Spleen (tissue), 11 donors: ENCODE measurements around the gene DIO3. TPM values are rescaled to one million over a fixed set of nuclear protein-coding genes. Genes with fewer than 3 reads are reported as not detected.

Experiments used
- DNase-seq: peaks from one replicate; pipeline ENCODE4 v3.0.0-alpha.2; 2020
- H3K27ac ChIP-seq, 8 donors: fragments of 200-600 bp; sonication (generic) in 7 of 8; 1 replicate in 4 of 8; 2 replicates in 4 of 8; pipeline versions ENCODE4 v1.5.0 to v1.8.0; 2016 to 2021; ENCODE audit warnings: inconsistent platforms in 4 of 8, mild to moderate bottlenecking in 4 of 8, moderate library complexity in 1 of 8
- H3K27me3 ChIP-seq, 7 donors: fragments of 200-600 bp; sonication (generic) in 6 of 7; replicated peaks in 1 of 7; 1 replicate in 4 of 7; 2 replicates in 3 of 7; pipeline versions ENCODE4 v1.5.0 to v1.8.0; 2016 to 2021; ENCODE audit warnings: inconsistent platforms in 3 of 7, mild to moderate bottlenecking in 1 of 7
- H3K36me3 ChIP-seq, 6 donors: fragments of 200-600 bp; sonication (generic) in 5 of 6; 1 replicate in 4 of 6; 2 replicates in 2 of 6; pipeline versions ENCODE4 v1.5.0 to v1.8.0; 2016 to 2021; ENCODE audit warnings: inconsistent platforms in 2 of 6
- H3K4me1 ChIP-seq, 6 donors: fragments of 200-600 bp; sonication (generic) in 5 of 6; 1 replicate in 3 of 6; 2 replicates in 3 of 6; pipeline versions ENCODE4 v1.5.0 to v1.8.0; 2016 to 2021; ENCODE audit warnings: inconsistent platforms in 3 of 6
- H3K4me3 ChIP-seq, 8 donors: fragments of 200-600 bp; sonication (generic) in 7 of 8; 1 replicate in 4 of 8; 2 replicates in 4 of 8; pipeline versions ENCODE4 v1.5.0 to v1.8.0; 2016 to 2021; ENCODE audit warnings: inconsistent platforms in 4 of 8, mild to moderate bottlenecking in 4 of 8, moderate library complexity in 2 of 8
- H3K9me3 ChIP-seq, 8 donors: fragments of 200-600 bp; sonication (generic) in 7 of 8; 1 replicate in 4 of 8; 2 replicates in 4 of 8; pipeline versions ENCODE4 v1.5.0 to v1.8.0; 2016 to 2021; ENCODE audit warnings: inconsistent platforms in 4 of 8
- POLR2A ChIP-seq, 3 donors: fragments of 450-650 bp; IDR thresholded peaks; one replicate each; pipeline ENCODE4 v1.5.1; 2017; ENCODE audit warnings: antibody characterized with exemption in 3 of 3, mild to moderate bottlenecking in 1 of 3
- POLR2AphosphoS5 ChIP-seq, 3 donors: sonication (generic); formaldehyde crosslinking; IDR thresholded peaks; one replicate each; pipeline ENCODE4 v1.5.1; 2017; ENCODE audit warnings: antibody characterized with exemption in 3 of 3
- WGBS, 5 donors: extraction: QIAGEN DNeasy Blood & Tissue Kit in 3 of 5; methylation state at CpG; one replicate each; pipeline versions ENCODE4 v1.1.5 to v1.1.7; 2013 to 2018; 5-methylcytosine and 5-hydroxymethylcytosine counted together
- intact Hi-C: fragments of 100-400 bp; cut with DNase I; formaldehyde crosslinking; loops from one replicate; pipeline ENCODE4 v1.15.0; 2023; ENCODE audit warnings: low total_unique reads
- polyA plus RNA-seq, 3 donors: library from polyadenylated mRNA; stranded (reverse); fragments of 200-250 nt; gene quantifications; one replicate each; pipeline ENCODE4 v1.2.1, GENCODE V29; 2013
- total RNA-seq, 7 donors: library from RNA; depleted of rRNA in 3 of 7; stranded (reverse); fragments of >200 nt in 3 of 7; fragmentation: NEBNext Ultra II Directional in 4 of 7; extraction: Animal tissue kit (Norgen Biotek cat#: 25700) in 4 of 7; gene quantifications; one replicate each; pipeline versions ENCODE4 v1.1.0 to v1.2.1, GENCODE V29; 2016 to 2021
- TF ChIP-seq, protein P1 (sequence below), 11 experiments: fragments of 200-600 bp in 7 of 11; fragments of 450-650 bp in 4 of 11; sonication (generic) in 4 of 11; IDR thresholded peaks in 8 of 11; conservative IDR thresholded peaks in 3 of 11; 1 replicate in 7 of 11; 2 replicates in 4 of 11; pipeline versions ENCODE4 v1.4.0 to v1.8.0; 2016 to 2021; ENCODE audit warnings: antibody characterized with exemption in 11 of 11, inconsistent platforms in 4 of 11, mild to moderate bottlenecking in 1 of 11
- donor health status: healthy with polysubstance abuse.
- donor health status: DM: no; HTN: no; CAD: no; lungs with moderate emphysema.
- donor health status: DM: no; HTN: no; CAD: no.
- donor health status: Bipolar disorder and iron deficiency.
- donor health status: healthy.
- donor health status: DM: no; HTN: no; CAD: no.
- donor health status: DM: yes; HTN: yes; CAD: no.

The DIO3 gene
- total and polyA plus RNA-seq, 10 donors, result 0.04 to 1.3 (median 0.37) TPM; not detected in 2

DNA sequence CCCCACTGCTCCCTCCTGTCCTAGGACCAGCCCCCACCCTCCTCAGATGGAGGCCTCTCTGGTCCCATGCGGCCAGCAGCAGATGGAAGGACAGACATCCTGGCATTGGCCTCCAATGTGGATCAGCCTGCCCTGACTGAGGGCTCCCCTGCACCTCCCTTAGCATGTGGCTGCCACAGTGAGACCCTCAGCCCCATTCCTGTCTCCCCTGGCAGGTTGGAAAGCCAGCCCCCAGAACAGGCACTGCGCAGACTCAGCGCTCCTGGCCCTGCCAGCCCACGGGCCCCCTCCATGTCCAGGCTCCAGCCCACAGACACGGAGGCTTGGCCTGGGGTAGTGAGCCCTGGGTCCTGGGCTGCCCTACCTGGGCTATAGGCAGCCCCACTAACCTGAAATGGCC is 47.2 kb upstream of the DIO3 start:
- H3K9me3 ChIP-seq, result peaks cover 0 to 15% (median 4%) of the 10 kb centered on the region in 8 donors
- DNase-seq, result no peak
- no peak overlapping the region for H3K27ac ChIP-seq
- H3K4me1 ChIP-seq, result peaks cover 0 to 17% (median 9%) of the 10 kb centered on the region in 6 donors
- no peaks in the 10 kb centered on the region for H3K36me3 ChIP-seq
- no peaks in the 10 kb centered on the region for H3K27me3 ChIP-seq
- H3K4me3 ChIP-seq, result no peak overlapping the region
- no peak for TF ChIP-seq POLR2AphosphoS5 (IDR thresholded peaks at IDR 0.05)
- TF ChIP-seq, protein P1, sequence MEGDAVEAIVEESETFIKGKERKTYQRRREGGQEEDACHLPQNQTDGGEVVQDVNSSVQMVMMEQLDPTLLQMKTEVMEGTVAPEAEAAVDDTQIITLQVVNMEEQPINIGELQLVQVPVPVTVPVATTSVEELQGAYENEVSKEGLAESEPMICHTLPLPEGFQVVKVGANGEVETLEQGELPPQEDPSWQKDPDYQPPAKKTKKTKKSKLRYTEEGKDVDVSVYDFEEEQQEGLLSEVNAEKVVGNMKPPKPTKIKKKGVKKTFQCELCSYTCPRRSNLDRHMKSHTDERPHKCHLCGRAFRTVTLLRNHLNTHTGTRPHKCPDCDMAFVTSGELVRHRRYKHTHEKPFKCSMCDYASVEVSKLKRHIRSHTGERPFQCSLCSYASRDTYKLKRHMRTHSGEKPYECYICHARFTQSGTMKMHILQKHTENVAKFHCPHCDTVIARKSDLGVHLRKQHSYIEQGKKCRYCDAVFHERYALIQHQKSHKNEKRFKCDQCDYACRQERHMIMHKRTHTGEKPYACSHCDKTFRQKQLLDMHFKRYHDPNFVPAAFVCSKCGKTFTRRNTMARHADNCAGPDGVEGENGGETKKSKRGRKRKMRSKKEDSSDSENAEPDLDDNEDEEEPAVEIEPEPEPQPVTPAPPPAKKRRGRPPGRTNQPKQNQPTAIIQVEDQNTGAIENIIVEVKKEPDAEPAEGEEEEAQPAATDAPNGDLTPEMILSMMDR (IDR thresholded peaks at IDR 0.05 in 8 of 11, conservative IDR thresholded peaks at IDR 0.05 in 3 of 11), result no peak
- no peak for TF ChIP-seq POLR2A (IDR thresholded peaks at IDR 0.05)
- intact Hi-C loops, result no loop called here
- 52 to 92% (median 86%) methylated on average over 2 to 5 of the region's 5 CpGs for WGBS, 5 donors

DNA sequence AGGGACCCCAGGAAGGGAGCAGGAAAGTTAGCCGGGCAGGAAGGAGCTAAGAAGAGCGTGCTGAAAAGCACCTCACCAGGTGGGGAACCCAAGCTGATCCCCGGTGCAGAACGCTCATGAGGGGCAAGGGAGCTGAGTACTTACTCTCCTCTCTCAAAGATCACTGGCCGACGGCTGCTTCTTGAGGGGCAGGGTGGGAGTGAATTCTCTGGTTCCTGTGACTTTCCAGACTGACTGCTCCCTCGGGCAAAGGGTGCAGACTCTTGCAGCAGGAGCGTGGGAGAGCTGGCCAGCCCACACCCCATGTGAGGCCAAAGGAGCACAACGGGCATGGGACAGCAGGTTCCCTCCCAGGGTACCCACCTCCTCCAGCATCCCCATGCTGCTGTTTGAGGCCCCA is 44.9 kb upstream of the DIO3 start:
- no peak overlapping the region for H3K27ac ChIP-seq
- no peak for DNase-seq
- H3K9me3 ChIP-seq, result peaks cover 0 to 15% (median 4%) of the 10 kb centered on the region in 8 donors
- H3K27me3 ChIP-seq, result no peaks in the 10 kb centered on the region
- H3K36me3 ChIP-seq, result no peaks in the 10 kb centered on the region
- 86 to 97% (median 91%) methylated on average over 6 to 9 of the region's 9 CpGs for WGBS, 5 donors
- intact Hi-C loops, result no loop called here
- TF ChIP-seq, protein P1 (IDR thresholded peaks at IDR 0.05 in 8 of 11, conservative IDR thresholded peaks at IDR 0.05 in 3 of 11), result no peak
- TF ChIP-seq POLR2AphosphoS5 (IDR thresholded peaks at IDR 0.05) (no peak), POLR2A (IDR thresholded peaks at IDR 0.05) (no peak)
- peaks cover 0 to 17% (median 10%) of the 10 kb centered on the region in 6 donors for H3K4me1 ChIP-seq
- H3K4me3 ChIP-seq, result no peak overlapping the region

DNA sequence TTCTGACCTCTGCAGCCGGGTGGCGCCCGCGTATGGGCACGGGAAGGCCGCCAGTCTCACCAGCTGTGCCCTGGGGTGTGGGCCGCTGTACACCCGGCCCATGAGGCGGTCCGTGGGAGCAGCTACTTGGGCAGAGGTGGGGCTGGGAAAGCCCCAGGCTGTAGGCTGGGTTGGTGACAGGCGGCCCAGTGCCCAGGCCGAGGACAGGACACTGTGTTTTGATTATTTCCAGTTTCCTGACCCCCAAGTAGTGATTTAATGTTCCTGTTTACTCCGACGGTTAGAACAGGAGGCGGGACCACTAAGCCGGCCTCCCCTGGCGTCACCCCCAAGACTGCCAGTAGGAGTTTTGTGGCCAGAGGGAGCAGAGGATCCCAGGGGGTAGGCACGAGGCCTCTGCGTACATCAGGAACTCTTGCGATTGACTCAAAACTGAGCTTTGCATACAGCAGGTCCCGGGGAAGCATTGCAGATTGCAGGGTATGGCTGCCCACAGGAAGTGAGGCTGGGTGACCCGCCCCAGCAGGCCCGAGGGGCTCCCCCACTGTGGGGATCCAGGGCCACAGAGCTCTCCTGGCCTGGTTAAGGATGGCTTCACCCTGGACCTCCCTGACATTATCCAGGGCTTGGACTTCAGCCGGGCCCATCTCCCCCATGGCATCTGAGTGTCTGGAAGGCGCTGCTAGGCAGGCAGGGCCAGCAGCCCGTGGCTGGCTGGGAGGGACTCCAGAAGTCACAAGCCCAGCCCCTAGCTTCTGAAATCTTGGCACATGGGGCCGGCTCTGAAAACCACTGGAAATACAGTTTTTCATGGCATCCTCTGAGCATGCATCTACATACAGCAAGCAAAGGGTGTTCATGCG is 42.5 kb upstream of the DIO3 start:
- H3K36me3 ChIP-seq, result no peaks in the 10 kb centered on the region
- intact Hi-C loops, result no loop called here
- DNase-seq, result peak; percentile 83
- H3K27me3 ChIP-seq, result no peaks in the 10 kb centered on the region
- 47 to 68% (median 53%) methylated on average over 13 to 28 of the region's 28 CpGs for WGBS, 5 donors
- TF ChIP-seq, protein P1 (IDR thresholded peaks at IDR 0.05 in 8 of 11, conservative IDR thresholded peaks at IDR 0.05 in 3 of 11), result no peak
- TF ChIP-seq POLR2A (IDR thresholded peaks at IDR 0.05) (no peak), POLR2AphosphoS5 (IDR thresholded peaks at IDR 0.05) (peak in 2 of 3 donors; percentile 68 to 80)
- peaks cover 0 to 15% (median 4%) of the 10 kb centered on the region in 8 donors for H3K9me3 ChIP-seq
- peaks cover 0 to 26% (median 10%) of the 10 kb centered on the region in 6 donors for H3K4me1 ChIP-seq
- peak overlapping the region in 7 of 8 donors; percentile 14 to 80 (median 44) for H3K27ac ChIP-seq
- no peak overlapping the region for H3K4me3 ChIP-seq
